HL-60/S4 treated with retinoic acid at 250 ng/mL for 4 days and 3 days (cell line): ENCODE results near the gene TXNL1.

Experiments
- in situ Hi-C: fragments of 300-500 bp; cut with MboI; formaldehyde crosslinking; loops from 2 replicates; pipeline ENCODE4 v1.7.0; 2022; ENCODE audit warnings: low sequenced_read_pairs

The TXNL1 gene

GRCh38 chr18:56572267-56572666 lies 66.1 kb downstream of the TXNL1 start:
- in situ Hi-C loops: loop anchor here (25.0 kb wide), 1 partner anchor 1185 kb away; no protein-coding TSS in a partner anchor

DNA sequence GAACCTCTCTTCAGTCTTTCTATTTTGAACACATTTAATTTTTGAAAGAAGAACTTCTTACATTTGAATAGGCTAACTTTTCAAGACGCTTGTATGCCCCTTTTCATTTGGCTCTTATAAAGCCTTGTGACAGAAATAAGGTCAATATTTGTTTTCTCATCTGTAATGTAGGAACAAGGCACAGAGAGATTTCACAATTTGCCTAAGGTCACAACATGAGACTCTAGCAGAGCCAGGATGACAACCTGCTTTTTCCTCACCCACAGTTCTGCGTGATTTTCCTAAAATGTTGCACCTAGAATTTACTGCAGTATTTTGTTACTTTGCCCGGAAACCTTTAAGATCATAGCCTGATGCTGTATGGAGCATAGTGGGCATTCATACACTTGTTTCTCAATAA lies 67.4 kb downstream of the TXNL1 start:
- in situ Hi-C loops: loop anchor here (25.0 kb wide), 1 partner anchor 1184 kb away; no protein-coding TSS in a partner anchor

DNA sequence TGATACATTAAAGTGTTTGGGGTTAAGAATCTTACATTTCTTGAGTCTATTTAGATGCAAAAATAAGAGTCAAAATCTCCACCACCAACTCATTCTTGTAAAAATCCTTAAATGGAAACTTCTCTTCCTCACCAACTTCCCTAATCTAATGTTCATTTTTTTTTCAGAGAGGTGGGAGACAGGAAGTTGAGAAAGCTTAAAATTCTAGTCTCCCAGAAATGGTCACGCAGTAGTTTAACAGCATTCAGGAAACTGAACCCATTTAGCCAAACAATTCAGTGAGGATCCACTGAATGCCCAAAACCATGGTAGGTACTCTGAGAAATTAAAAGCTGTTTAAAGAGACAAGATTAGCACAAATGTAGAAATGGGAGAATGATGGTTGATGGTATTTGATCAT lies 69.0 kb downstream of the TXNL1 start:
- in situ Hi-C loops: loop anchor here (25.0 kb wide), 1 partner anchor 1182 kb away; no protein-coding TSS in a partner anchor

GRCh38 chr18:56568986-56569385 lies 69.4 kb downstream of the TXNL1 start:
- in situ Hi-C loops: loop anchor here (25.0 kb wide), 1 partner anchor 1182 kb away; no protein-coding TSS in a partner anchor

- in situ Hi-C loops: loop anchor here (25.0 kb wide), 1 partner anchor 1178 kb away; no protein-coding TSS in a partner anchor
Observed at GRCh38 chr18:56565551-56566345, 72.6 kb downstream of the TXNL1 start.

GRCh38 chr18:56565046-56565445 lies 73.3 kb downstream of the TXNL1 start:
- in situ Hi-C loops: loop anchor here (25.0 kb wide), 1 partner anchor 1178 kb away; no protein-coding TSS in a partner anchor

GRCh38 chr18:56563568-56563967 lies 74.8 kb downstream of the TXNL1 start:
- in situ Hi-C loops: loop anchor here (25.0 kb wide), 1 partner anchor 1176 kb away; no protein-coding TSS in a partner anchor

DNA sequence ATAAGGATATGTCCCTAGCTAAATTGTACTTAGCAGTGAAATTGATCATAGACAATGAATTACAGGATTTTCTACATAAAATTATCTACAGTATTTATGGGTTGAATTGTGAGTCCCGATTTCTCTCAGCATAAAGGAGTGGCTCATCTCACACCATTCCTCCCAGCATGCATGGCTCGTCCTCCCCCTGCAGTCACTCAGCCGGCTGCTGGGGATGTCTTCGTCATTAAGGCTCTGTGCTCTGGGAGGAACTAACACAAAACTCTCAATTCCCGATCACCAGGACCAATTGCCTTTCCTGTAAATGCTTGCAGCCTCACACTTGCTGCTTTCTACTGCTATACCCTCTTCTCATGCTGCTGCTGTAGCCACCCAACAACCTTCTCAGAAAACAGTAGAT lies 75.9 kb downstream of the TXNL1 start:
- in situ Hi-C loops: loop anchor here (25.0 kb wide), 1 partner anchor 1175 kb away; no protein-coding TSS in a partner anchor

GRCh38 chr18:56560992-56561391 lies 77.4 kb downstream of the TXNL1 start:
- in situ Hi-C loops: loop anchor here (25.0 kb wide), 1 partner anchor 1174 kb away; no protein-coding TSS in a partner anchor

DNA sequence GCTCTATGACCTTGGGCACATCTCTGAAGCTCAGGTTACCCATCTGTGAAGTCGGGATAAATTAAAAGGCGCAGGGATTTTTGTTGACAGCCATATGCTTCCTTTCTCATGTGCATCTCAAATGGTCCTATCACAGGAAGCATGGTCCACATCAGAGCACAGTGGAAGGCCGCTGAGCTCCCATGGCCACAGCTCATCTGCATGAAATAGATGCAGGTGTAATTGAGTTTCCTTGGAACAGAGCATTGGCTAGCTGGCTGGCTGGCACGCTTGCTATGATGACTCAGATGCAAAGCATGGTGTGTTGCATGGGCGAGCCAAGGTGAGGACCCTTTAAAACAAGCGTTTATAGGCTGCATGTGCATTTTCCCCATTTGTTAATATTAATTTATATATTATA lies 79.3 kb downstream of the TXNL1 start:
- in situ Hi-C loops: loop anchor here (25.0 kb wide), 1 partner anchor 1172 kb away; no protein-coding TSS in a partner anchor

GRCh38 chr18:56556907-56557306 lies 81.5 kb downstream of the TXNL1 start:
- in situ Hi-C loops: loop anchor here (25.0 kb wide), 1 partner anchor 1170 kb away; no protein-coding TSS in a partner anchor

GRCh38 chr18:56550121-56550520 lies 88.3 kb downstream of the TXNL1 start:
- in situ Hi-C loops: loop anchor here (25.0 kb wide), 1 partner anchor 1163 kb away; no protein-coding TSS in a partner anchor
